Measurements from ENCODE around the gene FOCAD.

Gene FOCAD

DNA sequence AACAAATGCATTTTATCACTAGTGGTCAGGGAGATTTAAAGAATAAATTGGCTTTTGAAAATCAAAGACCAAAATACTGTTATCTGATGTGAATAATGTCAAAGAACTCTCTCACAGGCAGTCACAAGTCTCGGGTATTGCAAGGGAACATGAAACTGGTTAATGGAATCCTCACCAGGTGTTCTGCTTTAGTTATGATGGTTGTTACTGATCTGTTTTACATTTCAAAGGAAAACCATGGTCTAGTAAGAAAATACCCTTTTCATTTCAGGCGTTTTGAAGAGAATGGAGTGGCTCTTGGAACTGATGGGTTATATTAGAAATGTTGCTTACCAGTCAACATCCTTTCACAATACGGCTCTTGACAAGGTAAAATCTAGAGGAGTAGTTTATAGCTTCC, 304.0 kb downstream of the FOCAD start:
- no peak overlapping the region for H3K4me3 ChIP-seq (ENCODE audit: low read depth, low read length)
- TF ChIP-seq, protein P1, sequence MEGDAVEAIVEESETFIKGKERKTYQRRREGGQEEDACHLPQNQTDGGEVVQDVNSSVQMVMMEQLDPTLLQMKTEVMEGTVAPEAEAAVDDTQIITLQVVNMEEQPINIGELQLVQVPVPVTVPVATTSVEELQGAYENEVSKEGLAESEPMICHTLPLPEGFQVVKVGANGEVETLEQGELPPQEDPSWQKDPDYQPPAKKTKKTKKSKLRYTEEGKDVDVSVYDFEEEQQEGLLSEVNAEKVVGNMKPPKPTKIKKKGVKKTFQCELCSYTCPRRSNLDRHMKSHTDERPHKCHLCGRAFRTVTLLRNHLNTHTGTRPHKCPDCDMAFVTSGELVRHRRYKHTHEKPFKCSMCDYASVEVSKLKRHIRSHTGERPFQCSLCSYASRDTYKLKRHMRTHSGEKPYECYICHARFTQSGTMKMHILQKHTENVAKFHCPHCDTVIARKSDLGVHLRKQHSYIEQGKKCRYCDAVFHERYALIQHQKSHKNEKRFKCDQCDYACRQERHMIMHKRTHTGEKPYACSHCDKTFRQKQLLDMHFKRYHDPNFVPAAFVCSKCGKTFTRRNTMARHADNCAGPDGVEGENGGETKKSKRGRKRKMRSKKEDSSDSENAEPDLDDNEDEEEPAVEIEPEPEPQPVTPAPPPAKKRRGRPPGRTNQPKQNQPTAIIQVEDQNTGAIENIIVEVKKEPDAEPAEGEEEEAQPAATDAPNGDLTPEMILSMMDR (IDR thresholded peaks at IDR 0.05; ENCODE audit: low read depth, low read length, missing control alignments): no peak

GRCh38 chr9:20988671-20989315, 304.7 kb downstream of the FOCAD start:
- no peak overlapping the region for H3K4me3 ChIP-seq (ENCODE audit: low read depth, low read length)
- TF ChIP-seq, protein P1 (IDR thresholded peaks at IDR 0.05; ENCODE audit: low read depth, low read length, missing control alignments): no peak
- no peak for DNase-seq (ENCODE audit: low read depth)

More for the DNA sequence above, 304.0 kb downstream of the FOCAD start:
- no peak for DNase-seq (ENCODE audit: low read depth)

GRCh38 chr9:20989923-20990341, 305.9 kb downstream of the FOCAD start:
- TF ChIP-seq, protein P1 (IDR thresholded peaks at IDR 0.05; ENCODE audit: low read depth, low read length, missing control alignments): no peak
- DNase-seq (ENCODE audit: low read depth): no peak
- no peak overlapping the region for H3K4me3 ChIP-seq (ENCODE audit: low read depth, low read length)

- TF ChIP-seq, protein P1 (IDR thresholded peaks at IDR 0.05; ENCODE audit: low read depth, low read length, missing control alignments): no peak
- H3K4me3 ChIP-seq (ENCODE audit: low read depth, low read length): no peak overlapping the region
- DNase-seq (ENCODE audit: low read depth): no peak
Measured at GRCh38 chr9:20990867-20991266, 306.8 kb downstream of the FOCAD start.

GRCh38 chr9:20994486-20994885, 310.4 kb downstream of the FOCAD start:
- DNase-seq (ENCODE audit: low read depth): no peak
- TF ChIP-seq, protein P1 (IDR thresholded peaks at IDR 0.05; ENCODE audit: low read depth, low read length, missing control alignments): no peak
- H3K4me3 ChIP-seq (ENCODE audit: low read depth, low read length): no peak overlapping the region

DNA sequence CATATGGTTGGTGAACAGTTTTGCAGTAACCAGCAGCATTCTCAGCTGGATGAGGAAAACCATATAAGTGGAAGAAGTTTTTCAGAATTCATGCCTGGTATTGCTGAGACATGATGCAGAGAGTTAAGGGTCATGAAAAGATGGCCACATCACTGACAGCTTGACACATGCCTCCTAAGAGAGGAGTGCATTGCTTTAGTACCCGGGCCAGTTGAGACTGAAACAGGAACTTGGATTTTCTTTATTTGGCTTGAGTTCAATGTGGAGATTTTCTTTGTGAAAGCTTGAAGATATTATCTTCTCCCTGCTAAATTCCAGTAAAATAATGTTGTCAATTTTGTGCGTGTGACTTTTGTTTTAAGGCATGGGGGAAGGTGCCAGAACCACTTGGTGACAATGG, 311.6 kb downstream of the FOCAD start:
- TF ChIP-seq, protein P1 (IDR thresholded peaks at IDR 0.05; ENCODE audit: low read depth, low read length, missing control alignments): no peak
- no peak for DNase-seq (ENCODE audit: low read depth)
- H3K4me3 ChIP-seq (ENCODE audit: low read depth, low read length): no peak overlapping the region

DNA sequence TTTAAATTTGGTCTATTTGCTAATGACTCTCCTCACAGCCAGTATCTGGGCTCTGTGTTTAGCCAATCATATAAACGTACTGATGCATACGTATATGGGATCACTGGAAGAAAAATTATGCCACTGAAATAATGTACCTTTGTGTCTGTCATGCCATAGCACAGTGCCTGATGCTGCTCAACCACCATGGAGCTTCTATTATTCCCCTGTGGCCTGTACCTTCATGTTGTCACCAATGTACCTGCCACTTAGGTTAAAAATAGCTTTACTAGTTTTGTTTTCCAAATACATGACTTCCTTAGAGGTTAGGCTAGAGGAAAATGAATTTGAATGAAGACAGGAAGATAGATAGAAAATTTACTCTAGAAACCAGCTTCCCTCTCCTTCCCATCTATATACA, 312.8 kb downstream of the FOCAD start:
- TF ChIP-seq, protein P1 (IDR thresholded peaks at IDR 0.05; ENCODE audit: low read depth, low read length, missing control alignments): no peak
- no peak overlapping the region for H3K4me3 ChIP-seq (ENCODE audit: low read depth, low read length)
- no peak for DNase-seq (ENCODE audit: low read depth)

Measured in GM12864 (cell line).